Fibroblast of skin of left quadriceps (primary cell): ENCODE measurements around the gene RNLS.
A peak's percentile ranks its signal among the peaks of the same experiment; 100 is the strongest.

ENCODE experiments used
- DNase-seq, 2 experiments: peaks; one replicate each; pipeline ENCODE4 v3.0.0-alpha.2; 2013; ENCODE audit warnings: low read depth in 2 of 2

The RNLS gene

DNA sequence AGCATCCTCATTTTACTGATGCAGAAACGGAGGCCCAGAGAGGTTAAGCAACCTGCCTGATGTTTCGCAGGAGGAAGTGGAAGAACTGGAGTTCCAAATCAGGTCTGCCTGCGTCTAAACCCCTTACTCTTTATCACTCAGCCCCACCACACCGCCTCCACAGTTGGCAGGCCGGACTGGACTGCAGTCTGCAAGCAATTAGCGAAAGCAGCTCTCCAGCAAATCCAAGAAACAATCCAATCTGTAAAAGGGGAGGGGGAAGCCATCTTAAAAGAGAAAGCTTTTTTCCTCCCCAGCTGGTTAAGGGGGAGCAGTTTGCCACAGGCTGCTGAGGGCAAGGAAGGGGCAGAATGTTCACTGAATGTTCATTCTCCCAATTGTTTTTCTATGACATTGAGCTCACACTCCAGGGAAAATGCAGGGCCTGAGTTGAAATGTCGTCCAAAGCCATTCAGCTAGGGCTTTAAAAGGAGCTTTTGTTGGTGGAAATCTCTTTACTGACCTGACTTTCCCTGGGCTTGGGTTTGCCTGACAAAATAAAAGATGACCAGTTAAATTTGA, 350.1 kb downstream of the RNLS start:
- no peak for DNase-seq

DNA sequence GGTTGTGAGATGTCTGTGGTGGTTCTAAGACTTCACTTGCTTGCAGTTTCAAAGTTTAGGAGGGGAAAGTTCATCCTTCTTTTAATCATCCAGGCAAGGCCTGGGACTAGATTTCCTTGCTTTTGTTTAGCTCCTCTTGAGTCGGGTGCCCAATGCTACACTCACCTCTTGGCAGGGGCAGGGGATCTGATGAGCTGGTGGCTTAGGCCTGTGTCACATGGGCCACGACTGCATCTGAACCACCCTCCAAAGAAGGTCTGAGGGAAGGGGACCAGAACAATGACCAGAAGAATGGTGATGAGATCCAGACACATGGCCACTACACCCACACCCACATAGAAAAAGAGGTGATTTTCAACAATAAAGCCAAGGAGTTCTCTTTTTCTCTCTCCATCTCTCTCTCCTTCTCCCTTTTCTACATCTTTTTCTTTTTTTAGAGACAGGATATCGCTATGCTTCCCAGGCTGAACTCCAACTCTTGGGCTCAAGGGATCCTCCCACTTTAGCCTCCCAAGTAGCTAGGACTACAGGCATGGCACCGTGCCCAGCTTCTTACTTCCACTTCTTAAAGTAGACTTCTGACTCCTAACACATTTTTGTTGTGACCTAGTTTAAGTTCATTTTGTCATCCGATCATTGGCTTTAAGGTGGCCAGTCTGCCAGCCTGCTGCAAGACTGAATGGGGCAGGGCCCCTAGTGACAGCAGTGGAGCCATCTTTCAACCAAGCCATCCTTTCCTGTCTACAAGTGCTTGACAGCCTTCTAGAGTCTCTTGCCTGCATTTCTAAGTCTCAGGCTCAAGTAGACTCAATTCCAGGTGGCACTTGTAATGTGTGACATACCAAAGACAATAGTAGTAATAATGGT, 350.9 kb downstream of the RNLS start:
- DNase-seq = no peak

DNA sequence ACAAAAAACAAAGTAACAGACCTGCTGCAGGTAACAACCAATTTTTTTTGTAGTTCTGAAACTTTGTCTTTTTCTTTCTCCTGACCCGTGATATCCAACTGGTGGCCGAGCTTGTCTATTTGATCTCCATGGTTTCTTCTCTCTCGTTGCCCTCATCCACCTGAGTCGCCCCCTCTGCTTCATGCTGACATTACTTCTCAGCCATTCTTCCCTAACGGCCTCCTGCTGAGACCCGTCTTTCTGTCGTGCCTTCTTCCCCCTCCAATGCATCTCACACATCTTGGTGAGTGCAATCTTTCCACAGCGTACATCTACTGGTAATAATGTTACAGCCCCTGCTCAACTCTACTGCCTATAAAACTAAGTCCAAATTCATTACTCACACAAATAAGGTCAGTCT, 352.9 kb downstream of the RNLS start:
- DNase-seq = no peak

DNA sequence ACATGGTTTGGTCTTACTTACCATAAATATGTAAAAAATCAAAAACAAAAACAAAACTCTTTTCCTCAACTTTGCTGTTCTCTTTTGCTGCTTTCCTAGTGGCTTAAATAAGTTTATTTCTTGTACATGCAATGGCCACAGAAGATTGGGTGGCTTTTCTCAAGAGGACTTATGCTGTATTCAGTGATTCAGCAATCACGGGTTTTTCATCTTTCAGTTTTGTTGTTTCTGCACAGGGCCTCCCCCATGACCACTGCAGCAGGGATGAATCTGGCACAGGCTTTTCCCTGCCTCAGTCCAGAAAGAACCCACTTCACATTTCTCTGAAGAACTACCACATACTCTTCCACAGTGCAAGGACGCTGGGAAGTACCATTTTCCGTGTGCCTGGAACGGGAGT, 355.0 kb downstream of the RNLS start:
- no peak for DNase-seq

DNA sequence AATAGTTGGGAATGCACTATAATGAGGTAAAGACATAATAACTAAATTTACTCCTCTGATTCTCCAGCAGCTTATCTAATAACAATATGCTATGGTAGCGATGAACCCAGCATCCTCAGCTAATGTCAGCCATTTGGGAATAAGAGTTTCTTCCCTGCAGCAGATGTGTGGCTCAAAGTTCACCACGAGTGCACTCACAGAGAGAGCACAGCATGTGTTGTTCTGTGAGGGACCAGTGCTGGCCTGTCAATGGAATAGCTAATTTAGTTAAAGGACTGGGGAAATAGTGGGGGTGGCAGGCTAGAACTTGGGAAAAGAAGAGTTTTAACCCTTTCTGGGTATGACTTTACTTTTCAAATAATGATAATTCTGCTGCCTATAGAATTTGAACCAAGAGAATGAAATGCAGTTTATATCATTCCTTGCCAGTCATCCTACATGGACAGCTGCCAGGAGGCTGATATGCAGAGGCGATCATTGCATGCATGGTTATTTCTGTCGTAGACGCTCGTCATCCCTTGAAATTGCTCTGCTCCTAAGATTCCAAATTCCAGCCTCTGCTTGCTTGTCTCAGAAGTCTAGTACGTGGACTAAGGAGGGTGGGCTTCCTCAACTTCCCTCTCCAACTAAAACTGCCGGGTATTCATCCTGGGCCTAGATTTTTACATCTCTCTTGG, 355.6 kb downstream of the RNLS start:
- DNase-seq = peak; percentile 65 to 69

DNA sequence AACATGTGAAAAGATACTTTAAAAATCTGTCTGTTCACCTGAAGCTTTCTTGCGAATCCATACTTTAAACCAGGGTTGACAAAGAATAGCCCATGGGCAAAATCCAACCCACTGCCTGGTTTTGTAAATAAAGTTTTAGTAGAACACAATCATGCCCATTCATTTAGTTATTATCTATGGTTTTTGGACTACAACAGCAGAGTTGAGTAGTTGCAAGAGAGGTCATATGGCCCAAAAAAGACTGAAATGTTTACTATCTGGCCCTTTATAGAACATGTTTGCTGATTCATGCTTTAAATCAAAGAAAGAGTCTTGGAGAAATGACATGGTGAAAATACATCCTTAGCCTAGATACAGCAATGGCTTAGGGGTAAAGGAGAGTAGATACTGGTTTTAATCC, 356.2 kb downstream of the RNLS start:
- no peak for DNase-seq

DNA sequence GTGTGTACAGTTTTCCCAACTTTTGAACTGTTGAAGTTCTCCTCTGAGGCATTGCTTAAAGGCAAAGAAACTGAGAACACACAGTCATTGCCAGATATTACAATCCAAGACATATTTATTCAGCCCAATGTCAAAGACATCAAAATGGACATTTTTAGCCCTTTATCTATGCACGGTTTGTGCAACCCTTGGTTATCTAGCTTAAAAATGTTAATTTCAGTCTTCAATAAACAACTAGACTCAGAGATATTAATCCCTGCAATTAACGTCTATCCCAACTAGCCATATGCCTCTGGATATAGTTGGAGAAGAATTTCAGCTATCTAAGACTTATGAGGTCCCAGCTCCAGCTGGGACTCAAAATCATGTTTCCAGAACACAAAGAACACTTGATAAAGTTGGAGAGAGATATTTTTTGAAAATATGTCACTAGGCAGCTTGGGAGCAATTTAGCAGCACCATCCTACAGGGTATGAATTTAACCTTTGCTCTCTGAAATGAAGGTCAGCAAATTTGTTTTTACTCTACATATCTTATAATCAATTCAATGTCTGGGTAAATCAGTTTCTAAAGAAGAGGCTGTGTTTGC, 357.0 kb downstream of the RNLS start:
- DNase-seq = no peak
